ENCODE data around the gene IQSEC1. TPM values are rescaled to one million over a fixed set of nuclear protein-coding genes. Genes with fewer than 3 reads are reported as not detected.

Gene IQSEC1
- total and polyA plus RNA-seq, 9 of the 15 experiments (the other 6 are each of a cell fraction or from before 2014, with no cell fraction given), result 0.56 to 39.0 (median 6.8) TPM

DNA sequence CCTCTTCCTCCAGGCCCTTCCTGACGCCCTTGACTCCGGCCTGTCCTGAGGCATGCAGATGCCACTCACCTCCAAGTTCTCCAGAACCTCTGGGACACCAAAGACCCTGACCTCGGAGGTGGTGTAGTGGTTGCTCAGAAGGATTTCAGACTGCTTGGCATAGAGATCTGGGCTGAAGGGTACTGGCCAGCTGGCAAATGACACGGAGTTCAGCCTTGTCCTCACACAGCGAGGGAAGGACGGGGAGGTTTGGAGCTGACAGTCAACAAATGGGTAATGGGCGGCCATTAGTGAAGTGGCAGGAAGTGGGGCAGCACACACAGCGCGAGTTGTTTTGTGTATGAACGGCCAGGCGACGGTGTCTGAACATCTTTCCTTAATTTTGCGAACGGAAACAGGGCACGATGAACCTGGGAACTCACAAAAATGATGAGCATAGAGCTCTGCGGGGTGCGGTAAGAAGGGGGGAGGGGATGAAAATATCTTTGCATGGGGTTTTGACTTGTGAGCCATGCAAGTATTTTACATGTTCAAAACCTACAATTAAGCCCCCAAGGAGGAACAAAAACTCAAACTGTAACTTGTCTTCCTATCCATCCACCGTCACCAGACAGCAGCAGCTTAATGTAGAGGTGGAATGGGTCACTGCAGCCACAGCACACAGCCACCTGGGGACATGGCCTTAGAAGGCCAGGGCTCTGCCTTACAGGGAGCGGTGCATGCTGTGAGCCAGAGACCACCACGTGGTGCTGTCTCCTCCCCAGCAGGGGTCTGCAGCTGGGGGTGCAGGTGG is 188.2 kb downstream of the IQSEC1 start:
- Histone ChIP-seq H3K27me3 (ENCODE audit: control insufficient read depth in 2 of 2, insufficient read depth in 2 of 2, low read length in 2 of 2) (no peaks in the 10 kb centered on the region), H4K20me1 (replicated peaks; ENCODE audit: control insufficient read depth, insufficient read depth, low read length) (no peaks in the 10 kb centered on the region), H3K36me3 (ENCODE audit: control insufficient read depth, insufficient read depth, low read length) (no peaks in the 10 kb centered on the region), H3K4me1 (replicated peaks in 1 of 2; ENCODE audit: control insufficient read depth in 2 of 2, insufficient read depth in 2 of 2, low read length in 2 of 2) (peaks cover 27 to 53% of the 10 kb centered on the region in 2 experiments; a peak in 4 of 5 replicates), H3K9me1 (ENCODE audit: control insufficient read depth, insufficient read depth, low read length) (no peaks in the 10 kb centered on the region), H3K4me2 (ENCODE audit: insufficient read depth, low read length) (peak overlapping the region; percentile 11; the same call in 1 of the 2 replicates), H3K79me2 (ENCODE audit: control insufficient read depth, insufficient read depth, low read length) (no peaks in the 10 kb centered on the region), H3K9me3 (replicated peaks; ENCODE audit: control insufficient read depth, insufficient read depth, low read depth, low read length) (0 out of 2 replicates have a peak, but pooled peaks cover 3% of the 10 kb centered on the region), H3K9ac (ENCODE audit: insufficient read depth in 1 of 2, low read depth in 2 of 2, low read length in 2 of 2) (peak overlapping the region in 1 of 2 experiments; percentile 82; a peak in 2 of 4 replicates), H2AFZ (ENCODE audit: low read depth, low read length) (peak overlapping the region; percentile 28), H3K27ac (ENCODE audit: extremely low read depth, low read depth, low read length) (no peak overlapping the region), H3K4me3 (no peak overlapping the region)
- in situ Hi-C loops (cut with MboI) (loop anchor here (25.0 kb wide), 1 partner anchor 748 kb away; no protein-coding TSS in a partner anchor), intact Hi-C loops (cut with micrococcal nuclease) (no loop called here)
- ChIA-PET CTCF (ENCODE audit: low intra/inter-chr PET ratio) (no interaction called here), POLR2A (interaction anchor here (0.6 to 1.0 kb wide), 2 partner anchors 52 to 174 kb away, joined by 3 read pairs; no protein-coding TSS in a partner anchor)
- 86% methylated on average over 20 of the region's 20 CpGs for WGBS (ENCODE audit: insufficient coverage, low coverage, missing lambda C conversion rate)
- BruUV-seq (replicated peaks), result no TSS peak
- ATAC-seq (peak; percentile 49; the same call in 2 of the 3 replicates), FAIRE-seq (no peak), DNase-seq (ENCODE audit: extremely low read depth in 1 of 4, low spot score in 3 of 4) (no peak)
- TF ChIP-seq ZSCAN29 (IDR thresholded peaks at IDR 0.05) (no peak), MGA (IDR thresholded peaks at IDR 0.05) (peak; percentile 34; the same call in 1 of the 2 replicates)
